IPS-15b (cell line): ENCODE measurements around the gene FNDC11.
A peak's percentile ranks its signal among the peaks of the same experiment; 100 is the strongest.
"Not testable (repeated sequence)": the region's sequence is repeated elsewhere in the genome, so short reads cannot be mapped to it uniquely, and the experiment has no call there.

Experiments
- H3K27me3 ChIP-seq: one replicate; pipeline ENCODE4 v1.6.1; 2013; ENCODE audit warnings: low read length; ENCODE audit not compliant: control insufficient read depth, insufficient read depth
- H3K36me3 ChIP-seq: one replicate; pipeline ENCODE4 v1.6.1; 2013; ENCODE audit warnings: low read length; ENCODE audit not compliant: control insufficient read depth, insufficient read depth
- H3K4me1 ChIP-seq: one replicate; pipeline ENCODE4 v1.6.1; 2013; ENCODE audit warnings: mild to moderate bottlenecking, low read length; ENCODE audit not compliant: control insufficient read depth, insufficient read depth
- H3K4me3 ChIP-seq: one replicate; pipeline ENCODE4 v1.5.1; 2013; ENCODE audit warnings: low read depth, low read length
- H3K9ac ChIP-seq: one replicate; pipeline ENCODE4 v1.6.1; 2013; ENCODE audit warnings: low read depth, mild to moderate bottlenecking, low read length
- H3K9me3 ChIP-seq: one replicate; pipeline ENCODE4 v1.6.1; 2013; ENCODE audit warnings: mild to moderate bottlenecking, low read length; ENCODE audit not compliant: control insufficient read depth, insufficient read depth

The FNDC11 gene

GRCh38 chr20:63553933-63554290 is at the start of gene FNDC11:
Gene FNDC11, plus strand, starts transcription at chr20:63554159. Its CDS starts 1,505 bp downstream, at chr20:63555664.
- Histone ChIP-seq H3K36me3 (no peaks in the 10 kb centered on the region), H3K9me3 (no peaks in the 10 kb centered on the region), H3K27me3 (no peaks in the 10 kb centered on the region), H3K4me1 (peaks cover 3% of the 10 kb centered on the region), H3K9ac (peak within 1 kb of the TSS; percentile 65), H3K4me3 (peak within 1 kb of the TSS; percentile 67)

- Histone ChIP-seq H3K36me3 (no peaks in the 10 kb centered on the region), H3K9ac (no peak overlapping the region), H3K27me3 (peaks cover 9% of the 10 kb centered on the region), H3K9me3 (no peaks in the 10 kb centered on the region), H3K4me3 (no peak overlapping the region), H3K4me1 (no peaks in the 10 kb centered on the region)
Measured at GRCh38 chr20:63504642-63505041, 49.3 kb upstream of the FNDC11 start.

GRCh38 chr20:63505281-63505680 is 48.7 kb upstream of the FNDC11 start:
- H3K4me1 ChIP-seq = no peaks in the 10 kb centered on the region
- H3K36me3 ChIP-seq = no peaks in the 10 kb centered on the region
- no peak overlapping the region for H3K4me3 ChIP-seq
- peaks cover 7% of the 10 kb centered on the region for H3K27me3 ChIP-seq
- no peak overlapping the region for H3K9ac ChIP-seq
- no peaks in the 10 kb centered on the region for H3K9me3 ChIP-seq

- H3K4me3 ChIP-seq = no peak overlapping the region
- H3K4me1 ChIP-seq = no peaks in the 10 kb centered on the region
- no peak overlapping the region for H3K9ac ChIP-seq
- no peaks in the 10 kb centered on the region for H3K36me3 ChIP-seq
- no peaks in the 10 kb centered on the region for H3K9me3 ChIP-seq
- H3K27me3 ChIP-seq = peaks cover 7% of the 10 kb centered on the region
Measured at GRCh38 chr20:63505723-63506122, 48.2 kb upstream of the FNDC11 start.

GRCh38 chr20:63507083-63507743 is 46.7 kb upstream of the FNDC11 start:
- peaks cover 4% of the 10 kb centered on the region for H3K27me3 ChIP-seq

GRCh38 chr20:63508072-63508768 is 45.7 kb upstream of the FNDC11 start:
- H3K9ac ChIP-seq = no peak overlapping the region
- no peak overlapping the region for H3K4me3 ChIP-seq
- peaks cover 4% of the 10 kb centered on the region for H3K27me3 ChIP-seq

More at GRCh38 chr20:63507083-63507743, 46.7 kb upstream of the FNDC11 start:
- Histone ChIP-seq H3K9ac (no peak overlapping the region), H3K9me3 (no peaks in the 10 kb centered on the region), H3K4me3 (no peak overlapping the region), H3K4me1 (no peaks in the 10 kb centered on the region), H3K36me3 (no peaks in the 10 kb centered on the region)

GRCh38 chr20:63509088-63509564 is 44.8 kb upstream of the FNDC11 start:
- H3K9ac ChIP-seq = no peak overlapping the region
- H3K36me3 ChIP-seq = no peaks in the 10 kb centered on the region
- peaks cover 4% of the 10 kb centered on the region for H3K27me3 ChIP-seq
- H3K4me3 ChIP-seq = no peak overlapping the region
- no peaks in the 10 kb centered on the region for H3K9me3 ChIP-seq
- no peaks in the 10 kb centered on the region for H3K4me1 ChIP-seq

More at GRCh38 chr20:63508072-63508768, 45.7 kb upstream of the FNDC11 start:
- H3K4me1 ChIP-seq = no peaks in the 10 kb centered on the region
- H3K9me3 ChIP-seq = no peaks in the 10 kb centered on the region
- H3K36me3 ChIP-seq = no peaks in the 10 kb centered on the region

GRCh38 chr20:63513207-63513606 is 40.8 kb upstream of the FNDC11 start:
- H3K27me3 ChIP-seq = no peaks in the 10 kb centered on the region

GRCh38 chr20:63514520-63514919 is 39.4 kb upstream of the FNDC11 start:
- not testable (repeated sequence) for H3K36me3 ChIP-seq, H3K9ac ChIP-seq, H3K27me3 ChIP-seq, H3K4me3 ChIP-seq, H3K4me1 ChIP-seq, H3K9me3 ChIP-seq

More at GRCh38 chr20:63513207-63513606, 40.8 kb upstream of the FNDC11 start:
- no peaks in the 10 kb centered on the region for H3K9me3 ChIP-seq
- H3K4me3 ChIP-seq = no peak overlapping the region
- no peaks in the 10 kb centered on the region for H3K4me1 ChIP-seq
- H3K36me3 ChIP-seq = no peaks in the 10 kb centered on the region
- H3K9ac ChIP-seq = no peak overlapping the region

GRCh38 chr20:63517376-63518309 is 36.3 kb upstream of the FNDC11 start:
- H3K4me1 ChIP-seq = no peaks in the 10 kb centered on the region
- no peaks in the 10 kb centered on the region for H3K9me3 ChIP-seq
- H3K9ac ChIP-seq = no peak overlapping the region
- H3K4me3 ChIP-seq = no peak overlapping the region
- H3K27me3 ChIP-seq = no peaks in the 10 kb centered on the region
- H3K36me3 ChIP-seq = peaks cover 12% of the 10 kb centered on the region

- Histone ChIP-seq H3K9ac (no peak overlapping the region), H3K4me1 (no peaks in the 10 kb centered on the region), H3K9me3 (no peaks in the 10 kb centered on the region), H3K27me3 (no peaks in the 10 kb centered on the region), H3K36me3 (peaks cover 17% of the 10 kb centered on the region), H3K4me3 (no peak overlapping the region)
Measured at GRCh38 chr20:63518351-63518861, 35.6 kb upstream of the FNDC11 start.
